GM12875 (cell line): ENCODE results near the gene ACSBG1.

ENCODE experiments used
- H3K4me3 ChIP-seq: one replicate; pipeline ENCODE4 v1.5.1; 2011; ENCODE audit warnings: low read depth, low read length, control low read depth
- CTCF ChIP-seq: IDR thresholded peaks from 2 replicates; pipeline ENCODE4 v1.5.1; 2011; ENCODE audit warnings: low read depth, mild to moderate bottlenecking, control low read depth, inconsistent platforms, low read length, moderate library complexity, borderline replicate concordance; ENCODE audit not compliant: insufficient read depth

The ACSBG1 gene

GRCh38 chr15:78234515-78235040, at the start of gene ACSBG1:
Gene ACSBG1, minus strand, starts transcription at chr15:78234565. Its CDS starts 64 bp downstream, at chr15:78234501.
- TF ChIP-seq CTCF: no peak
- no peak within 1 kb of the TSS for H3K4me3 ChIP-seq

DNA sequence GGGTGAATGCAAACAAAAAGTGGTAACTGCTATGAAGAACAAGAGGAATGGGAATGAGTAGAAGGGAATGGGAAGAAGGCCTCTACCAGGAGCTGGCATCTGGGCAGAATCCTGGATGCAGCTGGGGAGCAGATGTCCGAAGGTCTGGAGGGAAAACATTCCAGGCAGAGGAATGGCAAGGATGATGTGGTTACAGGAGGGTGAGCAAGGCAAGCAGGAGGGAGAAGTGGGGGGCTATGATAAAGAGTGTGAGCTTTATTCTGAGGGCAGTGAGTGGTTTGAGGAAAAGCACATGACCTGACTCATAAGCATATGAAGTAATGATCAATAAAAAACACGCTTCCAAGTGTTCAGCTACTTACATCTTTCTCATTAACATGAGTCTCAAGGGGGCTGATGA, 48.0 kb upstream of the ACSBG1 start:
- TF ChIP-seq CTCF: no peak
- no peak overlapping the region for H3K4me3 ChIP-seq

GRCh38 chr15:78280319-78281072, 46.1 kb upstream of the ACSBG1 start:
- no peak for TF ChIP-seq CTCF
- no peak overlapping the region for H3K4me3 ChIP-seq

DNA sequence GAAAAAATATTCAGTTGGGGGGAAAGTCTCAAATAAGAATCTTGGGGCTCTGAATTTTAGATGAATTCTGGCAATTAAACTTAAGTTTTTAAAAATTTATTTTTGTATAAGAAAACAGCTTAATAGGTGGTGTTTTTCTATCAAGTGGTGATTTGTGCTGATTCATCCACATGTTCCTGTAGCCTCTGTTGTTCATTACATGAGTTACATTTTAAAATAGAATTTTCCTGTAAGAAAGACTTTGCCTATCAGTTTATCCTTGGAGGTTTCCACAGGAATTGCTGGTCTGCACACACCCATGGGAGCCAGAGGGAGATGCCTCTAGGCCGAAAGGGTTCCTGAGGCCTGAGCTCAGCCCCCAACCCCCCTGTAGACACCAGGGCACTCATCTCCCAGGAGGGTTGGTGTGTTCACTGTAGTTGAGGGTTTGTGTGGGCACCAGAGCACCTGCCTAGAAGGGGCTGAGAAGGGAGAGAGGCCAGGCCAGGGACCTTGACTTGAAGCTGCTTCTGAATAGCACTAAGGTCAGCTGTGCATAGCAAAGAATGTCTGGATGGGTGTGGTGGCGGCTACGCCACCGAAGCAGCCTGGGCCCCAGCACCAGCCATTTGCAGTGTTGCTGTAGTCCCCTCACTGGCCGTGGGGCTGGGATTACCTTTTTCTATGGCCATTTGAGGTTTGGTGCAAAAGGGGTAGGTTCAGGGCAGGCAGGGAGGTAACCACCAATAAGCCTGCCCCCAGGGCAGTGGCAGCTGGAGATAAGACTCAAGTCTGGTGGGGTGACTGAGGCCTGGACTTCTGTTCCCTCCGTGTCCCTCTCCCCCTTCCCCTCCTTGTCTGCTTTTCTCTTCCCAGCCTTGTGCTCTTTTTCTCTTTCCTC, 41.9 kb upstream of the ACSBG1 start:
- TF ChIP-seq CTCF: no peak
- H3K4me3 ChIP-seq: no peak overlapping the region

DNA sequence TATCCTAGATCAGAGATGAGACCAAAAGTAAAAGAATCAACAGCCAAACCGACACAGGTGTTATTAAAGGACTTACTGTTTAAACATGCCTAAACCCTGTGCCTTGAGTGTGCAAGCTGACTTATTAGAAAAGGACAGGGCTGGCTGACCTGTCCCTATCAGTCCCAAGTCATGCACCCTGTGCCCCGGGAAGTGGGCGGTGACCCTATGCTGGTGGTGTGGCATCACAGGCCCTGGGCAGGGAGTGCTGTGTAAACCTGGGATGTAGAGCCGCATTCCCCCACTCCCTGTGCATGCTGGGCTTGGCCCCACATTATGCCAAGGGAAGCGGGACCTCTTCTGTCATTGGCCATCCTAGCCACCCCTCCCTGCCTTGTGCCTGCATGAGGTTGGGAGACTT, 40.6 kb upstream of the ACSBG1 start:
- H3K4me3 ChIP-seq: no peak overlapping the region
- TF ChIP-seq CTCF: no peak

DNA sequence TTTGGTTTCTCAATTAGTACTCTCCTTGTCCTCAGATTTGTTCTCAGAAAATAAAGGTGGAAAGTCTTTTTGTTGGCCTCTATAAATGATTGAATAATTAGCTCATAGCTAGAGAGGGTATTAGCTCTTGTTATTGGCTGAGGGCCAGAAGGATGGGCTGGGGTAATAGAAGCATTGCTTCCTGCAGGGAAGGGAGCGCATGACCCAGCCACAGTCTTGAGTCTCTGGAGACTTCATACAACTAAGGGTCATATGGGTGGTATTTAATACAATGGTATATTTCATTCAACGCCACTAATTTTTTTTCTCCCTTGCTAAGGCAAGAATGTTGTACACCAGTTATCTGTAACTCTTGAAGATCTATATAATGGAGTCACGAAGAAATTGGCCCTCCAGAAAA, 38.4 kb upstream of the ACSBG1 start:
- no peak for TF ChIP-seq CTCF
- no peak overlapping the region for H3K4me3 ChIP-seq

GRCh38 chr15:78272316-78272715, 38.0 kb upstream of the ACSBG1 start:
- no peak for TF ChIP-seq CTCF
- no peak overlapping the region for H3K4me3 ChIP-seq
